Left cardiac atrium (tissue), 4 donors: ENCODE measurements around the gene BAK1. TPM values are rescaled to one million over a fixed set of nuclear protein-coding genes. Genes with fewer than 3 reads are reported as not detected.

Experiments used
- ATAC-seq, 2 donors: fragments of 200-7000 bp; cut with Tn5 transposase; one replicate each; pipeline ENCODE4 v1.9.1; 2020; ENCODE audit warnings: mild to moderate bottlenecking in 2 of 2, moderate library complexity in 2 of 2
- DNase-seq: peaks from one replicate; pipeline ENCODE4 v3.0.0-alpha.2; 2020
- intact Hi-C, 2 donors: fragments of 100-400 bp; cut with DNase I; formaldehyde crosslinking; loops; one replicate each; pipeline versions ENCODE4 v1.14.1 to v1.15.1; 2022 to 2023
- long read RNA-seq: library from polyadenylated mRNA; unstranded; transcript quantifications from one replicate; pipeline ENCODE4 v2.0.0, GENCODE V29; 2021
- total RNA-seq, 2 donors: library from RNA; stranded (reverse); fragmentation: NEBNext Ultra II Directional; extraction: Animal tissue kit (Norgen Biotek cat#: 25700); gene quantifications; one replicate each; pipeline ENCODE4 v1.2.1, GENCODE V29; 2021
- donor health status: DM: no; HTN: yes; CAD: no.
- donor health status: DM: no; HTN: yes; CAD: no; lungs with severe emphysema.
- donor health status: DM: yes; HTN: yes; CAD: no.
- donor health status: Dilated cardiomyopathy.

BAK1 gene
- total RNA-seq, result 10 to 100 TPM; 17.6 to 21.6 TPM
- long read RNA-seq, transcript BAK1-202 (6 exons, 2,136 nt), result major isoform, 62 of 68 reads
- long read RNA-seq, partial matches to known transcripts, result 5 of 68 reads
- long read RNA-seq, other reads (novel, unspliced or antisense), result 1 of 68 reads

GRCh38 chr6:33579828-33580714 lies at the start of gene BAK1:
BAK1 (minus strand) TSS chr6:33580276; CDS start chr6:33577604, 2,672 bp downstream.
- DNase-seq (peak; percentile 93), ATAC-seq (peak; percentile 96)
- intact Hi-C loops, result loop anchor here (10.0 kb wide), 4 partner anchors 55 to 575 kb away; partner anchors contain the start of gene ZBTB9 (in 1 of the 2)

- ATAC-seq (no peak), DNase-seq (no peak)
- intact Hi-C loops, result no loop called here
These were observed 48.4 kb upstream of the BAK1 start for GRCh38 chr6:33628401-33628964.

GRCh38 chr6:33627876-33628275 lies 47.8 kb upstream of the BAK1 start:
- no peak for DNase-seq
- no peak for ATAC-seq
- intact Hi-C loops, result no loop called here

GRCh38 chr6:33624856-33625255 lies 44.8 kb upstream of the BAK1 start:
- intact Hi-C loops, result no loop called here
- no peak for ATAC-seq
- DNase-seq, result no peak

GRCh38 chr6:33623895-33624381 lies 43.9 kb upstream of the BAK1 start:
- no peak for DNase-seq
- intact Hi-C loops, result no loop called here

GRCh38 chr6:33622456-33623431 lies 42.7 kb upstream of the BAK1 start:
- DNase-seq (no peak), ATAC-seq (peak in 1 of 2 donors; percentile 17)
- intact Hi-C loops, result no loop called here

More at GRCh38 chr6:33623895-33624381, 43.9 kb upstream of the BAK1 start:
- no peak for ATAC-seq

GRCh38 chr6:33621711-33622388 lies 41.8 kb upstream of the BAK1 start:
- peak; percentile 25 to 54 for ATAC-seq

GRCh38 chr6:33620856-33621710 lies 41.0 kb upstream of the BAK1 start, which contains the start of gene ITPR3:
ITPR3 (plus strand) TSS chr6:33621322; CDS start chr6:33621603, 281 bp downstream.
- DNase-seq (peak; percentile 69), ATAC-seq (peak; percentile 66 to 75)
- intact Hi-C loops, result no loop called here

More at GRCh38 chr6:33621711-33622388, 41.8 kb upstream of the BAK1 start:
- DNase-seq, result peak; percentile 62
- intact Hi-C loops, result no loop called here

- ATAC-seq, result peak; percentile 38 to 46
- peak; percentile 49 for DNase-seq
- intact Hi-C loops, result no loop called here
These were observed 40.2 kb upstream of the BAK1 start for GRCh38 chr6:33620158-33620855.

- ATAC-seq, result no peak
- intact Hi-C loops, result no loop called here
- DNase-seq, result no peak
These were observed 39.2 kb upstream of the BAK1 start for GRCh38 chr6:33619166-33619840.

GRCh38 chr6:33616913-33617312 lies 36.8 kb upstream of the BAK1 start:
- DNase-seq (no peak), ATAC-seq (no peak)
- intact Hi-C loops, result no loop called here

GRCh38 chr6:33616113-33616512 lies 36.0 kb upstream of the BAK1 start:
- no peak for DNase-seq
- intact Hi-C loops, result no loop called here
- no peak for ATAC-seq

GRCh38 chr6:33613795-33614168 lies 33.7 kb upstream of the BAK1 start:
- ATAC-seq (peak; percentile 31 to 44), DNase-seq (peak; percentile 63)
- intact Hi-C loops, result no loop called here

GRCh38 chr6:33613146-33613794 lies 33.2 kb upstream of the BAK1 start:
- ATAC-seq (no peak), DNase-seq (no peak)
- intact Hi-C loops, result no loop called here
